ENCODE results near the gene HGD.
"Not testable (repeated sequence)": the region's sequence is repeated elsewhere in the genome, so short reads cannot be mapped to it uniquely, and the experiment has no call there.

Gene HGD

DNA sequence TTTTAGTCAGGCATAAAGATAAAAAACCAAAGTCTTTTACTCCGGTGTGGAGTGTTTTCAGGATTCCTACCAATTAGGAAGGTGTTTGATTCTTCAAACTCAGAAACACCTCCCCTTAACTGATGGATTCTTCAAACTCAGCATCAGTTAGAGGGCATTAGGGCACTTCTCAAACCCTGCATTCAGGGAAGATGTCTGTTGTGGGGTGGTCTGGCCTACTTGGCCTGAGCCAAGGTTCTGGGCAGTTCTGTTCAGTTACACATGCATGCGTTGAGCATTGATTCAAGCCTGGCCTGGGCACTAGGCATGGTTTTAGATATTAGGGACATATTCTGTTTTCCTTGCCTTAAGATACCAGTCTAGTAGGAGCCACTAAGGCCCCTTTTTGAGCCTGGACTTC, 1.0 kb downstream of the HGD start:
- no peak for DNase-seq

DNA sequence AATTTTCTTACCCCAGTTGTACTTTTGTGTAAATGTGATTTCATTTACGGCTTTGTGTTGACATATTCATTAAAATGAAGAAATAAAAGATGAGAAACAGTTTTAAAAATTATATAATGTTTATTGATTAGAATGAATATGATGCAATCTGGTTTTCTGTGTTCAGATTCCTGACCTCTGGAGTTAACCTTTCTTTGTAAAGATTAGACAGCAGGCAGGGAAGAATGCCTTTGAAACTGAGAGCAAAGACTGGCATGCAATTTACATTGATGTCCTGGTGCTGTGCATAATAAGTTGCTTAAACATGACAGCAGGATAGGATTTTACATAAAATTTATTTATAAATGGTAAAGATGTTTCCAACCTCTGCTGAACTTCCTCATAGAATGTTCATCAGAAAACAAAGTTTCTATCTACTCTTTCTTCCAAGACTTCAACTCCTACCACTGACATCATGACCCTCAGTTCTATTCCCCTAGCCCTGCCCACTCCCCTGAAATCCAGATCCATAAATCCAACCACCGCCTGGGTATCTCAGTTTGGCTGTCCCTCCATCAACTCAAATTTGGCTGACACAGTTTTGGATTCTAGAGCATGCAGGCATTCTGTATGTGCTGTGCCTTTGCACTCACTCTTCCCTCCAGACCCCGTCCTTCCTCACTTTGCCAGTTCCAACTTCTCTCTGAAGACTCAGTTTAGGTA, 1.7 kb downstream of the HGD start:
- intact Hi-C loops (cut with DNase I) = no loop called here
- DNase-seq = no peak

More for the DNA sequence above, 1.0 kb downstream of the HGD start:
- intact Hi-C loops (cut with DNase I) = no loop called here

DNA sequence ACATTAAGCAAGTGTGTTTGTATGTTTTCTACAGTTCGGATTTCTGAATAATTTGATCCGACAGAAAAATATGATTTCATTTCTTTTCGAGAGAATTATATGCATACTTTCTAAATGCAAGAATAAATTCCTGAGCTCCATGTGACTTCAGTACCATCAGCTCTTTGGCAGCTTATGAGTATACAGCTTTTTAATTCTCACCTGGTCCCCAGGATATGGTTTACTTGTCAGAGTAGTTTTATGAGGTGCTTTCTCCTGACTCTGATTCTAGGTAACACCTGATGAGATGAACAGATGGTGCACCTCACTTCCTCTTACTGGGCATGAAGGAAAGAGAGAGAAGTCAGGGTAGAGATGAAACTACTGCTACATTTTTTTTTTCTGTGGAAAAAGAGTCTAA, 3.1 kb downstream of the HGD start:
- DNase-seq = no peak
- intact Hi-C loops (cut with DNase I) = no loop called here

DNA sequence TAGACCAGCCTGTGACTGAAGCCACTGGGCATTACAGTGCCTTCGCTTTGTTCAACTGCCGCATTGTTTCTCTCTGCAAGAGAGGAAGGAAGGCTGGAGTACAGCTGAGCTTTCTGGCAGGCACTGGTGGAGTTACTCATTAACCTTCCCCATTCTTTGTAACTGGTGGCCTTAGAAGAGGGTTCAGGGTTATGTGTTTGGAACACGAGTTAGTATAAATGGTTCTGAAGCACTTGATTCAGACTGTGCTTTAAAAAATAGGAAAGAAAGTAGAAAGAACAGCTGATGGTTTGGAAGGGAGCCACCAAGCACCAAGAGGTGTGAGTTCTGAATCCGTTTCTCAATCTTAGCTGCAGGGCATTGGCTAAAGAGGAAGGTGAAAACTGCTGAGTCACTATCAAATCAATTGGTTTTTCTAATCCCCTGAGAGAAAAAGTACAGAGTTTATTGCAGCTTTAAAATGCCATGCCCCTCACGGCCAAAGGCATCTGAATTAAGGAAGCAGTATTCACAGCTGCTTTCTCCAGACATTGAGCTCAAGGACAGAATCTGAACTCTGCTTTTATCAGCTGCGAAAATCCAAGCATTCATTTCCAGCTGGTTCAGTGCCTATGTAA, 3.6 kb downstream of the HGD start:
- intact Hi-C loops (cut with DNase I) = no loop called here
- peak in 5 of 10 donors; percentile 16 to 27 (median 25) for DNase-seq

DNA sequence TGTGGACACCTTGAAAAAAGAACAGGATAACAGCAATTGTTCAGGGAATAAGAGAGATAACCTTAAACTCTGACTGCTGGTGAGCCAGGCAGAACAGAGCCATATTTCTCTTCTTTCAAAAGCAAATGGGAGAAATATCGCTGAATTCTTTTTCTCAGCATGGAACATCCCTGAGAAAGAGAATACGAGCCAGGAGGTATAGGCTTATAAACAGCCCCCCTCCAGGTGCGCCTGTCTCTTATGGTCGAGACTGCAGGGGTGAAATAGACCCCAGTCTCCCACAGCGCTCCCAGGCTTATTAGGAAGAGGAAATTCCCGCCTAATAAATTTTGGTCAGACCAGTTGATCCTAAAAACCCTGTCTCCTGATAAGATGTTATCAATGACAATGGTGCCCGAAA, 4.8 kb downstream of the HGD start:
- DNase-seq; intact Hi-C loops (cut with DNase I): not testable (repeated sequence)

DNA sequence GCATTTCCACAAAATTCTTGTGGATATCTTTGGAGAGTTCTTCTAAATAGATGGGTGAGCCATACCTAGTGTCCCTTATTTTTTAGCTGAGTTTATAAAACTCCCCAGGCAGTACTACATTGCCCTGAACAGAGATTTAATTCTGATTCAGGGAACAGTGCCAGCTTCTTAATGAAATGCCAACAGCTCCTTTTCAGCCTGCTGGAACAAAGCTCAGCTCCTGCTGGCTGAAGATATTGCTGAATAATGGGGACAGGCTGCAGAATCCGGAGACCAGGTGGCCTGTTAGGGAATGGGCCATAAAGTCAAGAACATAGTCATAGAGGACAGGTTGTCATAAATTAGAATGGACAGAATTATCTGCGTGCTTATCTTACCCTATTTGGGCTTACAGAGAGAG, 8.9 kb downstream of the HGD start:
- no peak for DNase-seq

DNA sequence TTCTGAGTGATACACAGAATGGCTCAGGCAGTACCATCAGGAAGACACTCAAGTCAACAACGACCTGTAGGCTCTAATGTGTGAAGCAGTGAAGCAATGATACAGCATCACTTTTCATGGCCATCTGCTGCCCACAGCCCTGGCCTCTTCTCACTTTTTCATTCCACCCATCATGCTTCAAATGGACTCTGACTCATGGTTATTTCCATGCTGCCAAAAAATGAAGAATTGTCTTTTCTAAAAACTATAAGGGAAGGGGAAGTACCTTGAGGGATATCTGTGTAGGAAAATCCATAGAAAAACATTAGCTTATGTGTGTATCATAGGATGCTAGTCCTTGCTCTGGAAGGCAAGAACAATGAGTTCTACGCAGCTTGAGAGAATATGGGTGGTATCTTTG, 11.5 kb downstream of the HGD start:
- no peak for DNase-seq
- intact Hi-C loops (cut with DNase I) = no loop called here

More for the DNA sequence above, 8.9 kb downstream of the HGD start:
- intact Hi-C loops (cut with DNase I) = no loop called here

DNA sequence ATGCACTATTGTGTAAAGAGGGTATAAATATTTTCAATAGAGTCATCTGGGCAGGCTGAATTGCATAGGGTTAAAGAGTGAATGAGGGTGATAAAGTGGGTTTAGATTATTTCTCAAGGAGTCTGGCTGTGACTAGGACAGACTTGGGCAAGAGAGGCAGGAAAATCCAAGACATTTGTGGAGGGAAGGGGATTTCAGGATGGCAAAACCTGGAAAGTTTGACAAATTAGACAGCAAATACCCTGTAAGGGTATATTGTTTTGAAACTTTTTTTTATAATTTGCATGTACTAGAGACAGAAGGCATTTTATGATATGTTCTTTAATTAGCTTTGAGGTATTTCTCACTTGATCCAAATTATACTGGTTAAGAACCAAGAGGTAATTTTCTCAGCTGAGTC, 17.1 kb downstream of the HGD start:
- DNase-seq = no peak
- intact Hi-C loops (cut with DNase I) = no loop called here

DNA sequence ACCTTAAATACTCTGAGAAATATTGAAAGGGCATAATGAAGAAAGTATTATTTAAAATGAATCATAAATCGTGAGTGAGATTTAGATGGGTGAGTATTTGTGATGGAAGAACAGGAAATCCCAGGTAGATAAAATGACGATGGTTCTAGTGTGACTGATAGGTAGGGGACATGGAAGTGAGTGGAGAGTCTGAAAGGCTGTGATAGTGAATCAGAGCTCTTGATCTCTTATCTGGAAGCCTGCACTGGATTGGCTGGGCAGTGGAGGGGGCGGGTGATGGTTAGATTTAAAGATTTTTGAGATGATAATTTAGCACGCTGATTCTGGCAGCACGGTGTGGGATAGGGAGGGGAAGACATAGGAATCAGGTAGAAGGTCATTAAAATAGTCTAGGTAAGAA, 20.1 kb downstream of the HGD start:
- no peak for DNase-seq
- intact Hi-C loops (cut with DNase I) = no loop called here

DNA sequence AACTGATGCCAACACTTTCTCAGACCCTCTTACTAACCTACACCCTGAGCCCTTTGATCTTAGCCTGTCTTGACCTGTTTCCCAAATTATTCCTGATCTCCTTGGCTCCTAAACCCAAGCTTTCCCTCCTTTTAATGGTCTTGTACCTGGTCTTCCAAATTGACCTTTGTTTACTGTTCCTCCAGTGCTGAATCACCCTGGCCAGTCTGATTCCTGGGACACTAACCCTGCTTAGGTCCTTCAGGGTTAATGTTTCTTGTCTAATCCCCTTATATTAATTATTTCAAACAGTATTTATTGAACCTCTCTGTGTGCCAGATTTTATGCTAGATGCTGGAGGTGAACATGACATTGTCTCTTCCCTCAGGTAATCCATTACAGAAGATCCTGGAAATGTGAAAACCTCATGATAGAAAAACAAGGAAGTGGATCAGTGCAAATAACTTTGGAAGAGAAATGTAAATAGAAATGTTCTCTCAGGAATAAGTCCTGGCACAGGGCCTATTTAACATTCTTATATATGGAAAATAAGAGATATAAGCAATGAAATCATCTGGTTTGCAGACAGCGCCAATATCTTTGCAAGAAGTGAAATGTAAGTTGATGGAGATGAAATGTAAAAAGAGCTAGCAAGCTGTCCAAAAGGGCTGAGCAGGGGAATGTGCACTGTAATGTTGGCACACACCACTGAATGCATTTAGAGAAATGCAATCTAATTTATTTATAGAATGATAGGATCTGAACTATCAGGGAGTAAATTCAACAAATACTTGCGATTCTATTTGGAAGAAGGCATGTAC, 20.7 kb downstream of the HGD start:
- DNase-seq = no peak
- intact Hi-C loops (cut with DNase I) = no loop called here

DNA sequence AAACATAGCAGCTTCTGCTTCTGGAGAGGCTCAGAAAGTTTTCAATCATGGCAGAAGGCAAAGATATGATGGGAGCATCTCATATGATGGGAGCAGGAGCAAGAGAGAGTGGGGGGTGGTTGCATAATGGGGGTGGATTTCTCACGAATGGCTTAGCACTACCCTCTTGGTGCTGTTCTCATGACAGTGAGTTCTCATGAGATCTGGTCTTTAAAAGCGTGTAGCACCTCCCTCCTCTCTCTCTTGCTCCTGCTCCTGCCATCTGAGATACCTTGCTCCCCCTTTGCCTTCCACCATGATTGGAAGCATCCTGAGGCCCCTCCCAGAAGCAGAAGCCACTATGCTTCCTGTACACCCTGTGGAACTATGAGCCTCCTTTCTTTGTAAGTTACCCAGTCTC, 22.2 kb downstream of the HGD start:
- intact Hi-C loops (cut with DNase I) = no loop called here
- DNase-seq = no peak

DNA sequence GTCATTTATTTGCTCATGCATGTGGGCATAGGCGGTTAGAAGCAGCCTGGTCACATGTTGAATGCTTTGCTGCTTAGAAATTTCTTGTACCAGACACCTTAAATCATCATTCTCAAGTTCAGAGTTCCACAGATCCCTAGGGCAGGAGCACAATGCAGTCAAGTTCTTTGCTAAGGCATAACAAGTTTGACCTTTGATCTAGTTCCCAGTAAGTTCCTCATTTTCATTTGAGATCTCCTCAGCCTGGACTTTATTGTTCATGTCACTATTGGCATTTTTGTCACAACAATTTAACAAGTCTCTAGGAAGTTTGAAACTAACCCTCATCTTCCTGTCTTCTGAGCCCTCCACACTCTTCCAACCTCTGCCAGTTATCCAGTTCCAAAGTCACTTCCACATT, 22.8 kb downstream of the HGD start:
- intact Hi-C loops (cut with DNase I) = no loop called here
- DNase-seq = no peak

DNA sequence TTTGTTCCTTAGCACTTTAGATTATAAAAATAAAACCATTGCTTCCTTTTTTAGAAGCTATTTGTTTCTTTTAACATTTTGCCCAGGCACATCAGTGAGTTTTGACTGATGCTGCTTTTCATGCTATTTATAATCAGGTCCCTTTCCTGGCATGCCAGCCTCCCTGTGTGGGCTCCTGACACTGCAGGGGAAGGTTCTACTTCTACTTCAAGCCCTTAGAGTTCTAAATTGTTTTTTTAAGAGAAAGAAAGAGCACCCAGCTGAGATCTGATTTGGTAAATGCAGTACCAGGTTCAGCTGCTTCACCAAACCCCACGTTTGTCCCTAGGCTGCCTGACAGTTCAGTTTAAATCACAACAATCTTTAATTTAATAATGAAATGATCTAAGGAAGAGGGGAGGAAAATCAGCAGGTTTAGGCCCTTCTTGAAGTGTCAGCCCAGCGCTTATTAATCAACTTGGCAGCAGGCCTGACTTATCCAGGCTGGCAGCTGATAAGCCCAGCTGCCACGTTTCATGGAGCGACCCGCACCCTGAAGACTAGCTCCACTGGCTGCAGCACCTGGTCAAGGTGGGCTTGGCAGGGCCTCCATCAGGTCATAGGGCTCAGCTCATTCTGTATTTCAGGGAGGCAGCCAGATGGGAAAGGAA, 29.0 kb downstream of the HGD start:
- intact Hi-C loops (cut with DNase I) = no loop called here

DNA sequence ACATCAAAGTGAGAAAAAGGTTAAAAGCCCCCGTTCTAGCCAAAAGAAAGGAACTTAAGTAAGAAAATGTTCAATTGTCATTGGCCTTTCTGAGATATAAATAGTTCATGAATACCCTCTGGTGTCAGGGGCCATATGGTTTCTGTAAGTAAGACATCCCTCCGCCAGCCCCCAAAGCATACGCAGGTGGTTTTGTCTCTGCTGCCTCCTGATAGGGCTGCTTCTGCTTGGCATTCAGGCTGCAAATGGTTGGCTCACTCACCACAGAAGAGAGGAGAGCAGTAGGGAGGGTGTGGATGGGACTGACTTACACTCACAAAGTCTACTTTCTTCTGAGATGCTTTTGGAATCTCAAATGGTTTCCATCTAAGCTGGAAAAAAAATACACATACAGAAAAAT, 29.8 kb downstream of the HGD start:
- DNase-seq = peak in 1 of 10 donors; percentile 71
- intact Hi-C loops (cut with DNase I) = no loop called here

More for the DNA sequence above, 29.0 kb downstream of the HGD start:
- DNase-seq = peak in 3 of 10 donors; percentile 10 to 67 (median 49)

DNA sequence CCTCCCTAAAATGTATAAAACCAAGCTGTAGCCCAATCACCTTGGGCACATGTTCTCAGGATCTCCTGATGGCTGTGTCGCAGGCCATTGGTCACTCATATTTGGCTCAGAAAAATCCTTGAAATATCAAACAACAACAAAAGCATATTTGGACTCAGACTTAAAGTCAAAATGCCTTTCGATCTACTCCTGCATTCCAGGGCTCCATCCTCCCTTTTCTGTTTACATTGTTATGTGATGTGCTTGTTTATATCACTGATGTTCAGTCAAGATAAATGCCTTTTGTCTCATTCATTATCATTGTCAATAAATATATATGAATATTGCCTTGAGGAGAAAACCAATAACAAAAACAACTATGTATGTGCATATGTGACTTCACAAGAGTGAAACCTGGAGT, 31.7 kb downstream of the HGD start:
- DNase-seq = no peak
- intact Hi-C loops (cut with DNase I) = no loop called here

DNA sequence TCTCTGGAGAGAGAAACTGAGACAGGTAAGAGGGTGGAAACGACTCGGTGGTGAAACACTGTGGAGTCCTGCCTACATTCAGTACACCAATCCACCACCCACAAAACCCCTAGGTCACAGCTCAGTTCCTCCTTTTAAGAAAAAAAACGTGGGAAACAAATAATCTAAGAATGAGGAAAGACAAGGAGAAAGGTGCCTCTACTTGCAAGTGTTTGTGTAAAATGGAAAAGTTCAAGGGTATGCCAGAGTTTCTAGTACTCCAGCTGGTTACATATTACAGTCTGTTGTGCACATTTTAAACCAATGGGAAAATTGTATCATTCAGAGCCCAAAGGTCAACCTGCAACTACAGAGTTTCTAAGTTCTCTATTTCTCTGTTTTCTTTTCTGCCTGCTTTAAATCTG, 32.2 kb downstream of the HGD start:
- DNase-seq = no peak
- intact Hi-C loops (cut with DNase I) = no loop called here

DNA sequence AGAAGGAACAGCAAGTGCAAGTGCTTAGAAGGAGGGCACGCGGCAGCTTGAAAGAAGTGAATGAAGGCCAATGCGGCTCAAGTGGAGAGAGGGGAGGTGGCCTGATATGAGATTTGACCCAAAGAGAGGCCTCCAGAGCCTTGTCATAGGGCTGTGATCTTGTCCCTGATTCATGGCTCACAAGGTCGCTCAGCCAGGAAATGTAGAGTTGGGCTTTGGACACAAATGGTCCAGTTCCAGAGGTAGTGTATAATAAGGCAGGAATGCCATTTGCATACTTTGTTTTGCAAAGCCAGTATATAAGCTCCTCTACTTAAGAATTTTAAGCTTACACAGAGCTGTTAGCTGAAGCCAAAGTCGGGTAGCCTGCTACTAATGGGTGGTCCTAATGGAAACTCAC, 33.7 kb downstream of the HGD start:
- DNase-seq = no peak
- intact Hi-C loops (cut with DNase I) = no loop called here

DNA sequence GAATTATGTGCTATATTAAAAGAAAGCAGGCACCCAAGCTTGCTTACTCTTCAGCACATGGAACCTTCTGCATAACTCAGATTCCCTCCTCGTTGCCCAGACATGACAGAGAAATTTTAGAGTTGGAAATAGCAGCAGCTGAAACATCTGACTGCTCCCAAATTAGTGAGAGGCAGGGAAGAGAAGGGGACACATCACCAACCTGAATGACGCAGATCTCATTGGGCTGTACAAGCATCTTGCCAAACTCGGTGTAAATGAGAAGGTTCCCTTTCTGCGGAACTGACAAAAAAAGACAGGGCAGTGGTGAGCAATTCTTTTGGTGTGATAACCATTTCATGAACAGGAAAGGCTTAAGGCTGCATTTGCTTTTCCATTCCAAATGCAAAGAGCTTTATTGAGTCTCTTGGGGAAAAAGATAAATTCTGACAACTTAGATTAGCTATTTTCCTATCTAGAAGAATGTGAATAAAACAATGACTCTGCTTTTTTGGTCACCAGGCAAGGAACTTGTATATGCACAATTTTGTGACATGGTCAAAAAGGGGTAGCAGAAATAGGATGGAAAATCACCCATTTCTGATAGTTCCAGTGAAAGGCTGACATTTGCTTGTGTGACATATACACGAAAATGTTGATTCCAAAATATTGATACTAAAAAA, 35.1 kb downstream of the HGD start:
- intact Hi-C loops (cut with DNase I) = no loop called here
- peak in 4 of 10 donors; percentile 15 to 81 (median 42) for DNase-seq

DNA sequence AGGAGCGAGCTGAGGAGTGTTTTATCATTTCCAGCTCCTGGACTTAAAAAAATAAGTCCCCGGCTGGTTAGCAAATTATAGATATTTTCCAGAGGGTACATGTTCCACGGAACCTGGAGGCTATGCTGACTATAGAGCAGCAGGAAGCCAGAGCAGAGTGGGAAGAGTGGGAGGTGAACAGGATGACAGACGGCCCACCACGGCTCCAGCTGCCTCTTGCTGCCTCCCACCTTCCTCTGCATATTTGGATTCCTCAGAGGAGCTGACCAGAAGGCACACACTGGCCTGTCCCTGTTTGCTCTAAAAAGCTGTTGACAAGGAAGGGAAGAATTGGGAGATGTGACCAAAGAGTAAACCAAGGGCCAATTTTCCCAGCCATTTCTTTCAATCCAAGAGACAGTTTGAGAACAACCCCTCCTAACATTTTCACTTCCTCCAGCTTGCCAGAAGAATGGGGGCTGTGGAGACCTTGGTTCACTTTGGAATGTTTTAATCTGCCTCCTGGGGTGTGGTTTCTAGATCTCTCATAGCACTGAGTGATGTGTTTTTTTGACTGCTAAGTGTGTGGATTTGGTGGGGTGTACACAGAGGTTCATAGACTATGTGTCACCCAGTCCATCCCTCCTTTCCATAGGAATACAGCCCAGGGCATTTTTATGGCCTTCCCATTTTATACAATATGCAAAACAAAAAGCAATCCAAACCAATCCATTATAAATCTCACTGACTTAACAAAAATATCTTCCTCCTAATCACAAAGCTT, 36.8 kb downstream of the HGD start:
- DNase-seq = peak in 8 of 10 donors; percentile 34 to 91 (median 61)
- intact Hi-C loops (cut with DNase I) = no loop called here
